GM12878 (cell line): Measurements from ENCODE around the gene GMNN. TPM values are rescaled to one million over a fixed set of nuclear protein-coding genes. Genes with fewer than 3 reads are reported as not detected.

Experiments used
- ATAC-seq: fragments of 200-7000 bp; cut with Tn5 transposase; 3 replicates; pipeline ENCODE4 v1.9.1; 2020; ENCODE audit warnings: mild to moderate bottlenecking, moderate library complexity
- BruUV-seq: library from RNA; stranded (reverse); fragments of 400-500 nt; replicated peaks from 2 replicates; lab custom pipeline; 2021; lab: Mats Ljungman, UMichigan
- CTCF ChIA-PET: fragments of 300-600 bp; sonication (Branson Sonifier 250); formaldehyde crosslinking; extraction: SDS; loops from one replicate; lab custom pipeline; 2021; ENCODE audit warnings: inconsistent platforms; lab: Yijun Ruan, JAX
- POLR2A ChIA-PET: fragments of 350-600 bp; formaldehyde crosslinking; extraction: SDS; loops from one replicate; lab custom pipeline; 2021; ENCODE audit warnings: inconsistent platforms; lab: Charles Lee
- RAD21 ChIA-PET: fragments of 300-600 bp; sonication (Branson Sonifier 250); formaldehyde crosslinking; loops from one replicate; lab custom pipeline; 2023; ENCODE audit warnings: antibody characterized with exemption; ENCODE audit not compliant: unreplicated experiment; lab: Charles Lee
- SMC1A ChIA-PET: fragments of 300-600 bp; sonication (Branson Sonifier 250); formaldehyde crosslinking; loops from one replicate; lab custom pipeline; 2023; ENCODE audit not compliant: unreplicated experiment, uncharacterized antibody; lab: Charles Lee
- DNase-seq: peaks from one replicate; pipeline ENCODE4 v3.0.0-alpha.2; 2011; ENCODE audit warnings: low read depth, low spot score
- FAIRE-seq: peaks from 3 replicates; lab custom pipeline; 2011; peaks lifted over from hg19 to GRCh38; lab: Jason Lieb, UNC
- H2AFZ ChIP-seq: 2 replicates; pipeline ENCODE4 v1.6.0; 2011; ENCODE audit warnings: low read depth, low read length, control low read depth; ENCODE audit not compliant: control insufficient read depth
- H3K27ac ChIP-seq: 2 replicates; pipeline ENCODE4 v1.5.1; 2011; ENCODE audit warnings: control low read depth; ENCODE audit not compliant: control insufficient read depth, insufficient read depth
- H3K27me3 ChIP-seq, 2 experiments: replicated peaks in 1 of 2; 2 replicates each; pipeline versions ENCODE4 v1.6.0 to v1.6.1; 2011; ENCODE audit warnings: low read length in 1 of 2; ENCODE audit not compliant: control insufficient read depth in 2 of 2, insufficient read depth in 2 of 2
- H3K36me3 ChIP-seq, 2 experiments: 2 replicates each; pipeline ENCODE4 v1.5.1; 2011; ENCODE audit warnings: low read length in 1 of 2; ENCODE audit not compliant: control insufficient read depth in 2 of 2, insufficient read depth in 2 of 2
- H3K4me1 ChIP-seq: 2 replicates; pipeline ENCODE4 v1.6.1; 2011; ENCODE audit warnings: mild to moderate bottlenecking, low read length, moderate library complexity, mixed read lengths; ENCODE audit not compliant: control insufficient read depth, insufficient read depth
- H3K4me2 ChIP-seq: 2 replicates; pipeline ENCODE4 v1.6.0; 2011; ENCODE audit warnings: control low read depth; ENCODE audit not compliant: control insufficient read depth, insufficient read depth
- H3K4me3 ChIP-seq: fragments of 200-600 bp; sonication (generic); 2 replicates; pipeline ENCODE4 v1.5.1; 2016
- H3K79me2 ChIP-seq: 2 replicates; pipeline ENCODE4 v1.6.0; 2011; ENCODE audit warnings: low read length; ENCODE audit not compliant: control insufficient read depth, insufficient read depth
- H3K9ac ChIP-seq: 2 replicates; pipeline ENCODE4 v1.8.0; 2011; ENCODE audit warnings: low read length, control low read depth, mixed read lengths; ENCODE audit not compliant: control insufficient read depth, insufficient read depth
- H3K9me3 ChIP-seq: replicated peaks from 3 replicates; pipeline ENCODE4 v1.5.1; 2011; ENCODE audit warnings: mild to moderate bottlenecking, low read length; ENCODE audit not compliant: control insufficient read depth, insufficient read depth
- H4K20me1 ChIP-seq: 2 replicates; pipeline ENCODE4 v1.6.0; 2011; ENCODE audit not compliant: control insufficient read depth, insufficient read depth
- ATF2 ChIP-seq: IDR thresholded peaks from 2 replicates; pipeline ENCODE4 v1.6.1; 2012; ENCODE audit warnings: low read length, inconsistent platforms
- CREB1 ChIP-seq: IDR thresholded peaks from 2 replicates; pipeline ENCODE4 v1.6.1; 2012; ENCODE audit warnings: low read depth, mild to moderate bottlenecking, inconsistent platforms
- EZH2 ChIP-seq: IDR thresholded peaks from 2 replicates; pipeline ENCODE4 v1.6.1; 2012; ENCODE audit warnings: low read depth, mild to moderate bottlenecking, control low read depth, inconsistent platforms, low read length, borderline replicate concordance; ENCODE audit not compliant: control insufficient read depth
- FOXK2 ChIP-seq: fragments of 450-650 bp; IDR thresholded peaks from 2 replicates; pipeline ENCODE4 v1.6.1; 2017; ENCODE audit warnings: mild to moderate bottlenecking, moderate library complexity
- JUNB ChIP-seq: IDR thresholded peaks from 2 replicates; pipeline ENCODE4 v1.6.1; 2016; ENCODE audit warnings: antibody characterized with exemption, mild to moderate bottlenecking
- MLLT1 ChIP-seq: fragments of 450-650 bp; IDR thresholded peaks from 2 replicates; pipeline ENCODE4 v1.6.1; 2016; ENCODE audit warnings: mild to moderate bottlenecking
- MTA2 ChIP-seq: fragments of 450-650 bp; IDR thresholded peaks from 2 replicates; pipeline ENCODE4 v1.6.1; 2016; ENCODE audit warnings: low read depth, mild to moderate bottlenecking, moderate library complexity
- NR2F1 ChIP-seq: fragments of 450-650 bp; conservative IDR thresholded peaks from 2 replicates; pipeline ENCODE4 v1.6.1; 2017; ENCODE audit warnings: mild to moderate bottlenecking
- WRNIP1 ChIP-seq: IDR thresholded peaks from 2 replicates; pipeline ENCODE4 v1.6.1; 2011; ENCODE audit warnings: low read depth, low read length, improper control_type of control experiment, borderline replicate concordance
- ZNF24 ChIP-seq: fragments of 450-650 bp; IDR thresholded peaks from 2 replicates; pipeline ENCODE4 v1.6.1; 2017; ENCODE audit warnings: antibody characterized with exemption, mild to moderate bottlenecking
- ZZZ3 ChIP-seq: IDR thresholded peaks from 2 replicates; pipeline ENCODE4 v1.6.1; 2011; ENCODE audit warnings: low read depth; ENCODE audit not compliant: control insufficient read depth, insufficient read length
- WGBS: methylation state at CpG from one replicate; pipeline ENCODE4 v1.1.6; 2016; ENCODE audit warnings: low lambda C conversion rate; ENCODE audit not compliant: insufficient replicate concordance, insufficient coverage; ENCODE audit errors: missing lambda C conversion rate; 5-methylcytosine and 5-hydroxymethylcytosine counted together
- in situ Hi-C: fragments of 300-500 bp; cut with MboI; formaldehyde crosslinking; loops from 9 replicates; pipeline ENCODE4 v1.14.3; 2018; ENCODE audit warnings: mixed read lengths
- intact Hi-C: fragments of 100-400 bp; cut with micrococcal nuclease; formaldehyde crosslinking; loops from one replicate; pipeline ENCODE4 v1.14.2; 2022; ENCODE audit not compliant: unreplicated experiment
- polyA plus RNA-seq, 11 experiments: library from polyadenylated mRNA; depleted of rRNA in 4 of 11; unstranded in 6 of 11; stranded (reverse) in 5 of 11; fragments of >200 nt; fragmentation: Nextera tagmentation in 4 of 11; fragmentation: Illumina TruSeq in 1 of 11; extraction: Ambion mirVana in 4 of 11; extraction: Trizol in 1 of 11; gene quantifications; 1 replicate in 1 of 11; 2 replicates in 10 of 11; pipeline versions ENCODE4 v1.2.1 to v1.2.3, GENCODE V29; 2011 to 2016; ENCODE audit warnings: inconsistent platforms in 2 of 11, missing spikeins in 2 of 11, low read depth in 1 of 11
- total RNA-seq, 4 experiments: library from RNA; depleted of rRNA in 3 of 4; stranded (reverse); fragments of >200 nt in 3 of 4; fragmentation: Illumina TruSeq in 1 of 4; extraction: Trizol in 1 of 4; gene quantifications; 2 replicates each; pipeline versions ENCODE4 v1.2.1 to v1.2.3, GENCODE V29; 2013 to 2021
- TF ChIP-seq, protein P1 (sequence below): IDR thresholded peaks from 2 replicates; pipeline ENCODE4 v1.6.1; 2012; ENCODE audit warnings: low read depth, low read length, improper control_type of control experiment
- TF ChIP-seq, protein P2 (sequence below): fragments of 450-650 bp; IDR thresholded peaks from 2 replicates; pipeline ENCODE4 v1.6.1; 2016; ENCODE audit warnings: mild to moderate bottlenecking, moderate library complexity, borderline replicate concordance
- TF ChIP-seq, protein P3 (sequence below): fragments of 450-650 bp; IDR thresholded peaks from 2 replicates; pipeline ENCODE4 v1.6.1; 2014; ENCODE audit warnings: mild to moderate bottlenecking

Gene GMNN
- total and polyA plus RNA-seq, 10 of the 15 experiments (the other 5 are each of a cell fraction or from before 2014, with no cell fraction given), result 51.9 to 153 (median 105) TPM

DNA sequence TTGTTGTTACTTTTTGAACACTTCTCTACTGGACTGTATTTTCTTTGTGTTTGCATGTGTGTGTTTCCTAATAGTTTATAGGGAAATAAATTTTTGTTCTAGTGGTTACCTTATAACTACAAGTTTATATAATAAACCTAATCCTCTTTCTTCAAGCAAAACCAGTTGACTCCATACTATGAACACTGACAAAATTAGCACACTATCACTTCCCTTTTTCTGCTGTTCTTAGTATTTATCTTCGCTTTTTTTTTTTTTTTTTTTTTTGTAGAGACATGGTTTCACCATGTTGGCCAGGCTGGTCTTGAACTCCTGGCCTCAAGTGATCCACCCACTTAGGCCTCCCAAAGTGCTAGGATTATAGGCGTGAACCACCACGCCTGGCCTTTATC, 30.8 kb upstream of the GMNN start (continued):
- TF ChIP-seq EZH2, result no peak
- no peak for TF ChIP-seq JUNB
- TF ChIP-seq, protein P1, sequence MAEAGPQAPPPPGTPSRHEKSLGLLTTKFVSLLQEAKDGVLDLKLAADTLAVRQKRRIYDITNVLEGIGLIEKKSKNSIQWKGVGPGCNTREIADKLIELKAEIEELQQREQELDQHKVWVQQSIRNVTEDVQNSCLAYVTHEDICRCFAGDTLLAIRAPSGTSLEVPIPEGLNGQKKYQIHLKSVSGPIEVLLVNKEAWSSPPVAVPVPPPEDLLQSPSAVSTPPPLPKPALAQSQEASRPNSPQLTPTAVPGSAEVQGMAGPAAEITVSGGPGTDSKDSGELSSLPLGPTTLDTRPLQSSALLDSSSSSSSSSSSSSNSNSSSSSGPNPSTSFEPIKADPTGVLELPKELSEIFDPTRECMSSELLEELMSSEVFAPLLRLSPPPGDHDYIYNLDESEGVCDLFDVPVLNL, result no peak
- no peak for TF ChIP-seq WRNIP1
- TF ChIP-seq, protein P2, sequence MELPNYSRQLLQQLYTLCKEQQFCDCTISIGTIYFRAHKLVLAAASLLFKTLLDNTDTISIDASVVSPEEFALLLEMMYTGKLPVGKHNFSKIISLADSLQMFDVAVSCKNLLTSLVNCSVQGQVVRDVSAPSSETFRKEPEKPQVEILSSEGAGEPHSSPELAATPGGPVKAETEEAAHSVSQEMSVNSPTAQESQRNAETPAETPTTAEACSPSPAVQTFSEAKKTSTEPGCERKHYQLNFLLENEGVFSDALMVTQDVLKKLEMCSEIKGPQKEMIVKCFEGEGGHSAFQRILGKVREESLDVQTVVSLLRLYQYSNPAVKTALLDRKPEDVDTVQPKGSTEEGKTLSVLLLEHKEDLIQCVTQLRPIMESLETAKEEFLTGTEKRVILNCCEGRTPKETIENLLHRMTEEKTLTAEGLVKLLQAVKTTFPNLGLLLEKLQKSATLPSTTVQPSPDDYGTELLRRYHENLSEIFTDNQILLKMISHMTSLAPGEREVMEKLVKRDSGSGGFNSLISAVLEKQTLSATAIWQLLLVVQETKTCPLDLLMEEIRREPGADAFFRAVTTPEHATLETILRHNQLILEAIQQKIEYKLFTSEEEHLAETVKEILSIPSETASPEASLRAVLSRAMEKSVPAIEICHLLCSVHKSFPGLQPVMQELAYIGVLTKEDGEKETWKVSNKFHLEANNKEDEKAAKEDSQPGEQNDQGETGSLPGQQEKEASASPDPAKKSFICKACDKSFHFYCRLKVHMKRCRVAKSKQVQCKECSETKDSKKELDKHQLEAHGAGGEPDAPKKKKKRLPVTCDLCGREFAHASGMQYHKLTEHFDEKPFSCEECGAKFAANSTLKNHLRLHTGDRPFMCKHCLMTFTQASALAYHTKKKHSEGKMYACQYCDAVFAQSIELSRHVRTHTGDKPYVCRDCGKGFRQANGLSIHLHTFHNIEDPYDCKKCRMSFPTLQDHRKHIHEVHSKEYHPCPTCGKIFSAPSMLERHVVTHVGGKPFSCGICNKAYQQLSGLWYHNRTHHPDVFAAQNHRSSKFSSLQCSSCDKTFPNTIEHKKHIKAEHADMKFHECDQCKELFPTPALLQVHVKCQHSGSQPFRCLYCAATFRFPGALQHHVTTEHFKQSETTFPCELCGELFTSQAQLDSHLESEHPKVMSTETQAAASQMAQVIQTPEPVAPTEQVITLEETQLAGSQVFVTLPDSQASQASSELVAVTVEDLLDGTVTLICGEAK, result no peak
- TF ChIP-seq, all 136 proteins: peak for 12

GRCh38 chr6:24744911-24745310, 29.8 kb upstream of the GMNN start:
- in situ Hi-C loops (no loop called here), intact Hi-C loops (no loop called here)
- CTCF ChIA-PET, result interaction anchor here (0.6 to 1.5 kb wide), 8 partner anchors 20 to 589 kb away, joined by 3 to 5 read pairs (median 3); no protein-coding TSS in a partner anchor
- Histone ChIP-seq H3K4me2 (no peak overlapping the region), H3K9ac (no peak overlapping the region), H4K20me1 (no peaks in the 10 kb centered on the region), H3K4me1 (peaks cover 17% of the 10 kb centered on the region), H3K4me3 (no peak overlapping the region), H3K27ac (no peak overlapping the region), H3K36me3 (no peaks in the 10 kb centered on the region), H2AFZ (no peak overlapping the region), H3K79me2 (no peaks in the 10 kb centered on the region), H3K27me3 (no peaks in the 10 kb centered on the region), H3K9me3 (no peaks in the 10 kb centered on the region)
- RAD21 ChIA-PET, result no interaction called here
- POLR2A ChIA-PET, result interaction anchor here (0.9 to 1.0 kb wide), 2 partner anchors 14 to 20 kb away, joined by 3 read pairs; no protein-coding TSS in a partner anchor
- SMC1A ChIA-PET, result interaction anchor here (0.9 to 1.6 kb wide), 4 partner anchors 12 to 275 kb away, joined by 3 to 6 read pairs (median 4); no protein-coding TSS in a partner anchor
- 63% methylated on average over 5 of the region's 5 CpGs for WGBS
- ATAC-seq, result no peak
- no peak for FAIRE-seq
- no peak for DNase-seq
- no TSS peak for BruUV-seq
- no peak for TF ChIP-seq MLLT1
- TF ChIP-seq NR2F1, result no peak
- TF ChIP-seq, protein P3, sequence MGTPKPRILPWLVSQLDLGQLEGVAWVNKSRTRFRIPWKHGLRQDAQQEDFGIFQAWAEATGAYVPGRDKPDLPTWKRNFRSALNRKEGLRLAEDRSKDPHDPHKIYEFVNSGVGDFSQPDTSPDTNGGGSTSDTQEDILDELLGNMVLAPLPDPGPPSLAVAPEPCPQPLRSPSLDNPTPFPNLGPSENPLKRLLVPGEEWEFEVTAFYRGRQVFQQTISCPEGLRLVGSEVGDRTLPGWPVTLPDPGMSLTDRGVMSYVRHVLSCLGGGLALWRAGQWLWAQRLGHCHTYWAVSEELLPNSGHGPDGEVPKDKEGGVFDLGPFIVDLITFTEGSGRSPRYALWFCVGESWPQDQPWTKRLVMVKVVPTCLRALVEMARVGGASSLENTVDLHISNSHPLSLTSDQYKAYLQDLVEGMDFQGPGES, result no peak
- no peak for TF ChIP-seq FOXK2
- no peak for TF ChIP-seq ATF2
- no peak for TF ChIP-seq ZZZ3
- TF ChIP-seq MTA2, result no peak
- no peak for TF ChIP-seq CREB1
- TF ChIP-seq ZNF24, result no peak
